Measurements from ENCODE around the gene AFF2.

Gene AFF2

GRCh38 chrX:148923631-148924030 lies 423.2 kb downstream of the AFF2 start:
- H3K4me3 ChIP-seq (ENCODE audit: low read length): no peak overlapping the region
- TF ChIP-seq CTCF (conservative IDR thresholded peaks at IDR 0.05; ENCODE audit: low read length): no peak
- no peak for DNase-seq (ENCODE audit: low read depth)

- no peak for DNase-seq (ENCODE audit: low read depth)
- H3K4me3 ChIP-seq (ENCODE audit: low read length): no peak overlapping the region
- TF ChIP-seq CTCF (conservative IDR thresholded peaks at IDR 0.05; ENCODE audit: low read length): no peak
Observed at GRCh38 chrX:148926371-148926770, 426.0 kb downstream of the AFF2 start.

- peak; percentile 60 for DNase-seq (ENCODE audit: low read depth)
- TF ChIP-seq CTCF (conservative IDR thresholded peaks at IDR 0.05; ENCODE audit: low read length): no peak
- no peak overlapping the region for H3K4me3 ChIP-seq (ENCODE audit: low read length)
Observed at GRCh38 chrX:148928811-148929210, 428.4 kb downstream of the AFF2 start.

- H3K4me3 ChIP-seq (ENCODE audit: low read length): no peak overlapping the region
- no peak for TF ChIP-seq CTCF (conservative IDR thresholded peaks at IDR 0.05; ENCODE audit: low read length)
- peak; percentile 57 for DNase-seq (ENCODE audit: low read depth)
Observed at GRCh38 chrX:148929686-148930085, 429.3 kb downstream of the AFF2 start.

- no peak overlapping the region for H3K4me3 ChIP-seq (ENCODE audit: low read length)
- DNase-seq (ENCODE audit: low read depth): no peak
- no peak for TF ChIP-seq CTCF (conservative IDR thresholded peaks at IDR 0.05; ENCODE audit: low read length)
Observed at GRCh38 chrX:148930206-148930729, 429.9 kb downstream of the AFF2 start.

- no peak for DNase-seq (ENCODE audit: low read depth)
- TF ChIP-seq CTCF (conservative IDR thresholded peaks at IDR 0.05; ENCODE audit: low read length): no peak
- no peak overlapping the region for H3K4me3 ChIP-seq (ENCODE audit: low read length)
Observed at GRCh38 chrX:148933881-148934280, 433.5 kb downstream of the AFF2 start.

GRCh38 chrX:148938348-148938747 lies 437.9 kb downstream of the AFF2 start:
- no peak overlapping the region for H3K4me3 ChIP-seq (ENCODE audit: low read length)
- no peak for TF ChIP-seq CTCF (conservative IDR thresholded peaks at IDR 0.05; ENCODE audit: low read length)
- no peak for DNase-seq (ENCODE audit: low read depth)
